ENCODE measurements around the gene MAP2K2.

Gene MAP2K2

DNA sequence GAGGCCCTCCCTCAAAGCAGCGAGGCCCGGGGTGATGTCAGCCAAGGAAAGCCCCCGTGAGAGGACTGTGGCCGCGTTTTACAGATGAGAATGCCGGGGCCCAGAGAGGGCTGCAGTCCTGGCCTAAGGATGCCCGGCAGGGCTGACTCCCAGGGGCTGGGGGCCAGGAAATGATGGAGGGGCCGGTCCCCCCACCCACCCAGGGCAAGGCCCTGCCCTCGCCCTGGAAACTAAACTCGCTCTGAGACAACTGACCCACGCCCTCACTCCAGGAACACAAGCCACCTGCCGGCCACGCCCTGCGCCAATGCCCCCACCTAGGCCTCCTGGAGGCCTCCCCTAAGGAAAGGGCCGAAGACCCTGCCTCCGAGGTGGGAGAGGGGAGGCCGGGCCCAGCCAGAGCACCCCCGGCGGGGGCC lies 64.5 kb downstream of the MAP2K2 start:
- no peaks in the 10 kb centered on the region for H3K9me3 ChIP-seq (ENCODE audit: control insufficient read depth, low read length)
- no peak overlapping the region for H3K4me3 ChIP-seq (ENCODE audit: low read length)
- H3K36me3 ChIP-seq (ENCODE audit: control insufficient read depth, insufficient read depth, low read length) = no peaks in the 10 kb centered on the region
- peak overlapping the region; percentile 90 for H3K9ac ChIP-seq (ENCODE audit: low read length)
- peaks cover 69% of the 10 kb centered on the region for H3K4me1 ChIP-seq (ENCODE audit: control insufficient read depth, insufficient read depth, low read length)
- no peaks in the 10 kb centered on the region for H3K27me3 ChIP-seq (ENCODE audit: control insufficient read depth, insufficient read depth, low read length)

- H3K27me3 ChIP-seq (ENCODE audit: control insufficient read depth, insufficient read depth, low read length) = no peaks in the 10 kb centered on the region
- H3K9ac ChIP-seq (ENCODE audit: low read length) = peak overlapping the region; percentile 90
- H3K4me1 ChIP-seq (ENCODE audit: control insufficient read depth, insufficient read depth, low read length) = peaks cover 69% of the 10 kb centered on the region
- H3K4me3 ChIP-seq (ENCODE audit: low read length) = peak overlapping the region; percentile 26
- H3K36me3 ChIP-seq (ENCODE audit: control insufficient read depth, insufficient read depth, low read length) = peaks cover 2% of the 10 kb centered on the region
- no peaks in the 10 kb centered on the region for H3K9me3 ChIP-seq (ENCODE audit: control insufficient read depth, low read length)
These were observed 65.0 kb downstream of the MAP2K2 start for GRCh38 chr19:4058693-4059452.

GRCh38 chr19:4057931-4058692 lies 65.8 kb downstream of the MAP2K2 start:
- peak overlapping the region; percentile 26 for H3K4me3 ChIP-seq (ENCODE audit: low read length)
- no peaks in the 10 kb centered on the region for H3K9me3 ChIP-seq (ENCODE audit: control insufficient read depth, low read length)
- no peaks in the 10 kb centered on the region for H3K27me3 ChIP-seq (ENCODE audit: control insufficient read depth, insufficient read depth, low read length)
- H3K4me1 ChIP-seq (ENCODE audit: control insufficient read depth, insufficient read depth, low read length) = peaks cover 69% of the 10 kb centered on the region
- peaks cover 10% of the 10 kb centered on the region for H3K36me3 ChIP-seq (ENCODE audit: control insufficient read depth, insufficient read depth, low read length)
- H3K9ac ChIP-seq (ENCODE audit: low read length) = peak overlapping the region; percentile 90

- peaks cover 19% of the 10 kb centered on the region for H3K36me3 ChIP-seq (ENCODE audit: control insufficient read depth, insufficient read depth, low read length)
- peaks cover 62% of the 10 kb centered on the region for H3K4me1 ChIP-seq (ENCODE audit: control insufficient read depth, insufficient read depth, low read length)
- no peak overlapping the region for H3K9ac ChIP-seq (ENCODE audit: low read length)
- no peak overlapping the region for H3K4me3 ChIP-seq (ENCODE audit: low read length)
- no peaks in the 10 kb centered on the region for H3K27me3 ChIP-seq (ENCODE audit: control insufficient read depth, insufficient read depth, low read length)
- no peaks in the 10 kb centered on the region for H3K9me3 ChIP-seq (ENCODE audit: control insufficient read depth, low read length)
These were observed 68.7 kb downstream of the MAP2K2 start for GRCh38 chr19:4055209-4055552.

DNA sequence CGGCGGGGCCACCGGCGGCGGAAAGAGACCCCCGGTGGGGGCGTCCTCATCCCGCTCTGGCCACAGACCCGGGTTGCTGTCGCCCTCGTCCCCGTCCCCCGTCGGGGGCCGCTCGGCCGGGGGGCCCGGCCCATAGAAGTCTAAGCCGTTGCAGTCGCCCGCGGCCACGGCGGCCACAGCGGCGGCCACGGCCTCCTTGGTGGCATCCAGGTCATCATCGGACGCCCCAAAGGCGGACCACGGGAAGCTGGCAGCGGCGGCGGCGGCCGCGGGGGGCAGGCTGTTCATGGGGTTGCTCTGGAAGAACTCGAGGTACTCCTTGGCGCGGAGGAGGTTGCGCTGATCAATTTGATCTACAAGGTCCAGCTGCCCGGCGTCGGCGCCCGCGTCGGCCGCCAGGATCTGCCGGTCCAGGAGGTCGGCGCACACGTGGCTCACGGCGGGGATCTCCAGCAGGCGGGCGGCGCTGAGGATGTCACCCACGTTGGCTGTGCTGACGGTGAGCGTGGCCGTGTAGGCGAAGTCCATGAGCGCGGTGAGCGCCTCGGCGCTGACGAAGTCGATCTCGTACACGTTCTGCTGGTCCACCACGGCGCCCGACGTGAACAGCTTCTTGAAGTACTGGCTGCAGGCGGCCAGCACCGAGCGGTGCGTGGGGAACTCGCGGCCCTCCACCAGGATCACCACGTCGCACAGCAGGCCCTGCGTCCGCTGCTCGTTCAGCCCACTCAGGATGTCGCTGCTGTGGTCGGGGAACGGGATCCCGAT lies 69.3 kb downstream of the MAP2K2 start:
- Histone ChIP-seq H3K9me3 (ENCODE audit: control insufficient read depth, low read length) (no peaks in the 10 kb centered on the region), H3K27me3 (ENCODE audit: control insufficient read depth, insufficient read depth, low read length) (no peaks in the 10 kb centered on the region), H3K36me3 (ENCODE audit: control insufficient read depth, insufficient read depth, low read length) (peaks cover 19% of the 10 kb centered on the region), H3K4me3 (ENCODE audit: low read length) (no peak overlapping the region), H3K9ac (ENCODE audit: low read length) (no peak overlapping the region), H3K4me1 (ENCODE audit: control insufficient read depth, insufficient read depth, low read length) (peaks cover 62% of the 10 kb centered on the region)

GRCh38 chr19:4053423-4054324 lies 70.2 kb downstream of the MAP2K2 start:
- Histone ChIP-seq H3K9me3 (ENCODE audit: control insufficient read depth, low read length) (no peaks in the 10 kb centered on the region), H3K36me3 (ENCODE audit: control insufficient read depth, insufficient read depth, low read length) (peaks cover 19% of the 10 kb centered on the region), H3K4me1 (ENCODE audit: control insufficient read depth, insufficient read depth, low read length) (peaks cover 59% of the 10 kb centered on the region), H3K4me3 (ENCODE audit: low read length) (no peak overlapping the region), H3K27me3 (ENCODE audit: control insufficient read depth, insufficient read depth, low read length) (no peaks in the 10 kb centered on the region), H3K9ac (ENCODE audit: low read length) (no peak overlapping the region)

DNA sequence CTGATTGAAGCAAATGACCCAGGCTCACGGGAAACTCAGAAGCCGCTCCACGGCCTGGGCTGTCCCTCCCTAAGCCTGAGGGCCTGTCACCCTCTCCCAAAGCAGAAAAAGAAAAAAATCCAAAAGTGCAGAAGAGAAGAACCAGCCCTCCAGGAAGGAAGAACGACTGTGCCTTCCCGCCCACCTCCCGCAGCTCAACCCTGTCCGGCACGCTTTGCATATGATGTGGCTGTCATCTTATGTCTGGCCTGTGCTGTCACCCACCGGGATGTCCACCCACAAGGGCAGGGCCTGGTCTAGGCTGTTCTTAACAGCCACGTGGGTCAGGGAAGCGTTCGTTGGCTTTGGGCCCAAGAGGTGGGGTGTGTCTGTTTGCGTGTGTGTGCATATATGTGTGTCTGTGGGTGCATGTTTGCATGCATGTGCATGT lies 70.9 kb downstream of the MAP2K2 start:
- Histone ChIP-seq H3K36me3 (ENCODE audit: control insufficient read depth, insufficient read depth, low read length) (peaks cover 19% of the 10 kb centered on the region), H3K27me3 (ENCODE audit: control insufficient read depth, insufficient read depth, low read length) (no peaks in the 10 kb centered on the region), H3K4me1 (ENCODE audit: control insufficient read depth, insufficient read depth, low read length) (peaks cover 59% of the 10 kb centered on the region), H3K9ac (ENCODE audit: low read length) (peak overlapping the region; percentile 24), H3K4me3 (ENCODE audit: low read length) (no peak overlapping the region), H3K9me3 (ENCODE audit: control insufficient read depth, low read length) (no peaks in the 10 kb centered on the region)

DNA sequence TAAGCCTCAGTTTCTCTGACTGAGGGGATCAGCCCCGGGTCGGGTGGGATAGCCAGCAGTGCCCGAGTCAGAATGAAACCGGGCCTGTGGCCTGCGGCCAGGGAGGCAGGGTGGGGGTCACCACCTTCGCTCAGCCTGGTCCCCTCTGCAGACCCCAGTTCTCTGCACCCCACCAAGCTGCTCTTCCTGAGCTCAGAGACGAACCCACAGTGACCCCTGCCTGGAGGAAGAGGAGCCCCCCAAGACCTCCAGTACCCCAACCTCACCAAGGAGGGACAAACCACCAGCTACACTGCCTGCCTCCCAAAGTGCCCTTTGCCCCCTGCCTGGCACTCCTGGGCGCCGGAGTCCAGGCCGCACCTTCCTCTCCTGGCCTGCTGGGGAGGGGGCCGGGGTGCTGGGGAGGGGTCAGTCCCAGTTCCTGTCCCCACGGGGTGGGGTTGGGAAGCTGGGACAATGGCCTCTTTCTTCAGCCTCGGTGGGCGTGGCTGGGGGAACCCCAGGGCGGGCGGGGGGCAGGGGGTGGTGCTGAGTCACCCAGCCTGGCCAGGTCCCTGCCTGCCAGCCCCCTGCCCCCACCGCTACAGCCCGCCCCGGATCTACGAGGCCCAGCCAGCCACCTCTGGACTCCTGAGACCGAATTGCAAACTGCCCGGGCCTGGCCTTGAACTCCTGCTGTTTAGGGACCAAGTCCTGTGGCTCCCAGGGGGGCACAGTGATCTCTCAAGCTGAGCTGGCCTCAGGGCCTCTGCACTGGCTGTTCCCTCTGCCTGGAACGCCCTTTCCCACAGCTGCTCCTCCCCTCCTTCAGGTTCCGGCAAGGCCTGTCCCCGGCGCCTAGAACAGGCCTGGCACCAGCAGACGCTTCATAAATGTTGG lies 71.6 kb downstream of the MAP2K2 start:
- Histone ChIP-seq H3K4me1 (ENCODE audit: control insufficient read depth, insufficient read depth, low read length) (peaks cover 54% of the 10 kb centered on the region), H3K4me3 (ENCODE audit: low read length) (no peak overlapping the region), H3K36me3 (ENCODE audit: control insufficient read depth, insufficient read depth, low read length) (peaks cover 19% of the 10 kb centered on the region), H3K9ac (ENCODE audit: low read length) (peak overlapping the region; percentile 73), H3K27me3 (ENCODE audit: control insufficient read depth, insufficient read depth, low read length) (no peaks in the 10 kb centered on the region), H3K9me3 (ENCODE audit: control insufficient read depth, low read length) (no peaks in the 10 kb centered on the region)

DNA sequence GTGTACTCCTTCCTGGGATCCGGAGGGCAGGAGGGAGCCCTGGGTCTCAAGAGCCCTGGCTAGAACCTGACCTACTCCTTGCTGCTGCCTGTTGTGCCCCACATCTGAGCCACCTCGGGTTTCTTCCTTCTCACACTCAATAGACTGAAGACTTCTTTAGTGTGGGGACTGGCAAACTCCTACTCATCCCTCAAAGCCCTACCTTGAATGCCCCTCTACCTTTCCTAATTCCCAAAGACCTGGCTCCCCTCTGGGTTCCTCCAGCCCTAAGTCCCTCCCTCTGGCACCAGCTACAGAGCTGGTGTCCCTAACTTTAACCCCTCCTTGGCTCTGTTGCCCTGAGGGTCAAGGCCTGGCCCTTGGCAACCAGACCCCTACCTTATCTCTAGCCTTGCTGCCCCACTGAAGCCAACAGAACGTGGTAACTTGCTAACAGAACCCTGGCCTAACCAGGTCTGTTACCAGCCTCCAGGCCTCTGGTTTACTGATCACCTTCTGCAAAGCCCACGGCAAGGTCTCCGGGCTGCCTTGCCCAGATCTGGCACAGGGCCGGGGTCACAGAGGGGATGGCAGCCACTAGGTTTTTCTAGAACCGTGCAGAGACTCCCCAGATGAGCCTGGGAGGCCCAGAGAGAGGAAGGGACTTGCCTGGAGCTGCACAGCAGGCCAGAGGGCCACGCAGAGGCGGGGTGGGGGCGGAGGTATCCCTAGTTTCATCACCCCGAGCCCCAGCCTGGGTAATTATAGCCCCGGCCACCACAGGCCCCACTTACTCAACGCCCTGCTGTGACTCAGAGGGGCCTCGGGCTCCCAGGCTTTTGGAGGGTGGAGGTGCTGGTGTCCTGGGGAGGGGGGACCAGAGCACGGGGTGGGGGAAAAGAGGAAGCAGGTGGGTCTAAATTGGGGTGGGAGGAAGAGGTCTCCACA lies 72.5 kb downstream of the MAP2K2 start:
- Histone ChIP-seq H3K4me1 (ENCODE audit: control insufficient read depth, insufficient read depth, low read length) (peaks cover 54% of the 10 kb centered on the region), H3K9ac (ENCODE audit: low read length) (peak overlapping the region; percentile 73), H3K36me3 (ENCODE audit: control insufficient read depth, insufficient read depth, low read length) (peaks cover 19% of the 10 kb centered on the region), H3K4me3 (ENCODE audit: low read length) (no peak overlapping the region), H3K9me3 (ENCODE audit: control insufficient read depth, low read length) (no peaks in the 10 kb centered on the region), H3K27me3 (ENCODE audit: control insufficient read depth, insufficient read depth, low read length) (no peaks in the 10 kb centered on the region)

DNA sequence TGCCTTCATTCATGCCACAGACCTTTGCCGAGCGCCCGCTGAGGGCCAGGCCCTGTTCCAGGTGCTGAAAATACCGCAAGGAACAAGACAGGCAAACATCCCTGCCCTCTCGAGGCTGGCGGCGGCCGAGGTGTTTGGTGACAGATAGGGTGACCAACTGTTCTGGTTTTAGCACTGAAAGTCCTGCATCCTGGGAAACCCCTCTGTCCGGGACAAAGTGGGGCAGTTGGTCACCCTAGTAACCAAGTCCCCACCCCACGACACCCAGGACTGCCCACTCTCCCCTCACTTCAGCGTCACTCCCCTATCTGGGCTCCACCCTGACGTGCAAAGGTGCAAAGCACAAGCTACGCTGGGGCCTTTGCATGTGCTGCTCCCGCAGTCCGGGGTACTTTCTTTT lies 74.5 kb downstream of the MAP2K2 start:
- no peak overlapping the region for H3K9ac ChIP-seq (ENCODE audit: low read length)
- H3K36me3 ChIP-seq (ENCODE audit: control insufficient read depth, insufficient read depth, low read length) = peaks cover 19% of the 10 kb centered on the region
- H3K4me1 ChIP-seq (ENCODE audit: control insufficient read depth, insufficient read depth, low read length) = peaks cover 57% of the 10 kb centered on the region

More for the DNA sequence above, 74.5 kb downstream of the MAP2K2 start:
- Histone ChIP-seq H3K4me3 (ENCODE audit: low read length) (no peak overlapping the region), H3K9me3 (ENCODE audit: control insufficient read depth, low read length) (no peaks in the 10 kb centered on the region), H3K27me3 (ENCODE audit: control insufficient read depth, insufficient read depth, low read length) (no peaks in the 10 kb centered on the region)
